NCI-H2196 treated with DMSO at 0.1 percent for 48 hours (cell line): ENCODE results near the gene CLCNKB.
A peak's percentile ranks its signal among the peaks of the same experiment; 100 is the strongest.
"Not testable (repeated sequence)": the region's sequence is repeated elsewhere in the genome, so short reads cannot be mapped to it uniquely, and the experiment has no call there.

Source experiments
- DNase-seq: peaks from one replicate; lab custom pipeline; 2025; ENCODE audit not compliant: unreplicated experiment; lab: John Stamatoyannopoulos, UW

Gene CLCNKB

GRCh38 chr1:16043521-16043920 lies at the start of gene CLCNKB:
Gene CLCNKB, plus strand, starts transcription at chr1:16043782. Its CDS starts 711 bp downstream, at chr1:16044493.
- DNase-seq = no peak

GRCh38 chr1:15994081-15994480 lies 49.5 kb upstream of the CLCNKB start:
- DNase-seq = no peak

DNA sequence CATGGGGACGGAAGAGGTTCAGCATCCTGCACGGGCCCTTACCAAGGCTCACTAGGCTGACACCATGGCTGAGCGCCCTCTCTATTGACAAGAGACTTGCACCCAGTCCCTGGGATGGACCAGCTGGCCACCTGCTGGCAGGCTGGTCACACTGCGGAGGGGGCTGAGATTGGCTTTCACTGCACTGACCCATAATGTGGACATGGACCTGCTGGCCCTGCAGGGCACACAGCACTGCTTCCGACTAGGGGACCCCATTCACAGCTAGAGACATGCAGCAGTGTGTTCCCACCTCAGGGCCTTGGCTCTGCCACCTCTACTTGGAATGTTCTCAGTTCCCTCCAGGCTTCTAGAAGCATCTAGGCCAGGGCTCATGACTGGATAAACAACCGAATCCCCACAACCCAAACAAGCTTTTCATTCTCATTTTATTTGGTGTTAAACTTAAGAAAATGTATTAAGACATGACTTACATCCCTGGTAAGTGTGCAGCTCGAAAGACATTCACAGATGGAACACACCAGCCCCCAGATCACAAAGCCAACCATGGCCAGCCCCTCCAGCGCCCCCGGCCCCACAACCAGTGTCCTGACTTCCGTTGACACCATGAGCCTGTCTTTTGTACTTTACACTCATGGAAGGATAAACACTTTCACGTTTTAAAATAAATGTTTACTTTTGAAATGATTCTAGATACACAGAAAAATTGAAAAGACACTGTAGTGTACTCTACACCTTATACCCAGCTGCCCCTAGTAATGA lies 48.8 kb upstream of the CLCNKB start:
- peak; percentile 45 for DNase-seq

GRCh38 chr1:15997076-15997585 lies 46.5 kb upstream of the CLCNKB start:
- DNase-seq = no peak

DNA sequence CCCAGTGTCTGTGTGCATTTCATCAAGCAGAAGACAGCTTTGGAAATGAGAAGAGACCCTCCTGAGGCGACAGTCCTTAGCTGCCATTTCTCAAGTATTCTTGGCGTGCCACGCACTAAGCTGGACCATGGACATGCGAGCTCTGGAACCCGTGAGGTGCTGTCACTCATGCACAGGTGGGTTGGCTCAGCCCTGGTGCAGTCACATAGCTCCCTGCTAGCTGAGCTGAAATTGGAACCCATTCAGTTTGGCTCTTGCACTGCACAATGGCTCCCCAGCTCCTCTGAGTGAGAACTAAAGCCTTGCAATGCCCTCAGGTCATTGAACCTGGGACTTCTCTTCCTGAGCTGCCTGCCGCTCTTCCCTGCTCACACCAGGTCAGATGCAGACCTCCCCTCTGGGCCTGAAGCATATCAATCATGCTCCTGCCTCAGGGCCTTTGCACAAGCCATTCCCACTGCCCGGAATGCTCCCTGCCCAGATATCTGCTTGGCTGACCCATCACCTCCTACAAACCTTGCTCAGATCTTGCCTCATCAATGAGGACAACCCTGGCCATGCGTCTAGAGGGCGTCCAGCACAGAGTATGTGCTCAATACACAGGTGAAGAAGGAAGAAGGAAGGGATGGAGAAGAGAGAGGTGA lies 45.8 kb upstream of the CLCNKB start:
- no peak for DNase-seq

DNA sequence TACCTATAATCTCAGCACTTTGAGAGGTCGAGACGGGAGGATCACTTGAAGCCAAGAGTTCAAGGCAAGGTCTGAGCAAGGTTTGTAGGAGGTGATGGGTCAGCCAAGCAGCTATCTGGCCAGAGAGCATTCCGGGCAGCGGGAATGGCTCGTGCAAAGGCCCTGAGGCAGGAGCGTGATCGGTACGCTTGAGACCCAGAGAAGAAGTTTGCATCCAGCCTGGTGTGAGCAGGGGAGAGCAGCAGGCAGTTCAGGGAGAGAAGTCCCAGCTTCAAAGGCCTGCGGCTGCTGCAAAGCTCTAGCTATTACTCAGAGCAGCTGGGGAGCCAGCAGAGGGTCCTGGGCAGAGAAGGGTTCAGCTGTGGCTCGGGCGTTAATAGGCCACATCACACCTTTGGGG lies 44.7 kb upstream of the CLCNKB start:
- DNase-seq = no peak

- DNase-seq = not testable (repeated sequence)
These were observed 42.3 kb upstream of the CLCNKB start for GRCh38 chr1:16001274-16001673.

GRCh38 chr1:16005597-16005996 lies 38.0 kb upstream of the CLCNKB start:
- no peak for DNase-seq

- DNase-seq = no peak
These were observed 37.6 kb upstream of the CLCNKB start for GRCh38 chr1:16006010-16006409.

GRCh38 chr1:16006552-16007485 lies 36.8 kb upstream of the CLCNKB start:
- DNase-seq = no peak

GRCh38 chr1:16007671-16008341 lies 35.8 kb upstream of the CLCNKB start:
- no peak for DNase-seq

DNA sequence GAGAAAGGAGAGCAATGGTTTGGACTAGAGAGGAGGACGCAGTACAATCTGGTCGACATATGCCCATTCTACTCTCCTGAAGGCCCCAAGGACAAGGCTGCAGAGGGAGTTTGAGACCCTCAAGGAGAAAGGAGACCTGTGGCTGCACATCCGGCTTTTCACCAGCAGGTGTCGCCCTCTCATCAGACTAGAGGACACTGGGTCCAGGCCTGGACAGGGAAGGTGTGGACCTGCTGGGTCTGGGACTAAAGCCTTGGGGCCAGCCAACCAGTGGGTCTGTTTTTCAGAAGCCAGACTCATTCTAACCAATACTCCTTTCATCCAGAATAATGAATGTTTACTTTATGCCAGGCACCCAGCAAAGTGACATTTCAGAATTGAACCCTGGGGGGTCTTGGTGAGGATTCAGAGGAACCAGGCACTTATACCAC lies 34.5 kb upstream of the CLCNKB start:
- DNase-seq = peak; percentile 57

DNA sequence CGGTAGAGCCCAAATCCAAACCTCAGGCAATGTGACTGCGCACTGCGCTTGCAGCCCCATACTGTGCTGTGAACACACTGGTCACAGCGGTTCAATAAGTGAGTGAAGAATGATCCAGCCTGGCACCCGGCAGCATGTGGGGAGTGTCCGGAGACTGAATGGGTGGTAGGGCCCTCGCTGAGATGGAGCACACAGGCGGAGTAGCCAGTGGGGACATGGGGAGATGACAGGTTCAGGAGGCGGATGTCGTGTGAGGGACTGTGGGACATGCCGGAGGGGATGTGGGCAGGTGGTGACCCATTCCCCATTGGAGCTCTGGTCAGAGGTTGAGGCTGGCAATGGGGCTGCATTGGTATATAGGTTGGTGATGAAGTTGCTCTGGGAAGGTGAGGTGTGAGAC lies 33.9 kb upstream of the CLCNKB start:
- no peak for DNase-seq

DNA sequence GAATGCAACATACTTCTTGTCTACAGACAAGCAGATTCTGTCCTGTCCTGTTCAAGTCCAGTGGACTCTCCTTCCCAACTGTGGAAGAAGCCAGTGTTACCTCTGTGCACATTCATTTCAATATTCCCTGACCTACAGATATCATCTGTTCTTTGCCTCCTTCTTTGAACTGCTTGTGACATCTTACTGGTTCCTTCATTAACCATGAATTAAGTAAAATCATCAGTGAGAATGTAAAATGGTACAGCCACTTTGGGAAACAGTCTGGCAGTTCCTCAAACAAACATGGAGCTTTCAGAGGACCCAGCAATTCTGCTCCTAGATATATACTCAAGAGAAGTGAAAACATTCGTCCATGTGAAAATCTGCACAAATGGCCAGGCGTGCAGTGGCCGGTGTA lies 32.7 kb upstream of the CLCNKB start:
- no peak for DNase-seq

DNA sequence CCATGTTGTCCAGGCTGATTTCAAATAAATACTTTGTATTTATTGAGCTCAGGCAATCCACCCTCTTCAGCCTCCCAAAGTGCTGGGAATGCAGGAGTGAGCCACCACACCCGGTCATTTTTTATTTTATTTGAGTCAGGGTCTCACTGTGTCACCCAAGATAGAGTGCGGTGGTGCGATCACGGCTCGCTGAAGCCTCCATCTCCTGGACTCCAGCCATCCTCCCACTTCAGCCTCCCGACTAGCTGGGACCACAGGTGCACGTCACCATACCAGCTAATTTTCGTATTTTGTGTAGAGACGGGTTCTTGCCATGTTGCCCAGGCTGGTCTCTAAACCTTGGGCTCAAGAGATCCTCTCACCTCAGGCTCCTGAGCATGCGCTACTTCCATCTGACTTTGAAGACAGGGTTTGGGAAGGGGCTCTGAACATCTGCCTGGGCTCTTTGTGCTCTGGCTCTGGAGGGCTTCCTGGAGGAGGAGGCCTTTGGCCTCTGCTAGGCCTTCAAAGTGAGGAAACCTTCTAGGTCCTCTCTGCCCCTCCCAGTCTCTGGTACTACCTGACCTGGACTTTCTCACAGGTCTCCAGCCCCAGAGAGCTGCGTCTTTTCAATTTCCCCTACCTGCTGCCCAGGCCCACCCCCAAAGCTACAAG lies 31.5 kb upstream of the CLCNKB start:
- DNase-seq = no peak

DNA sequence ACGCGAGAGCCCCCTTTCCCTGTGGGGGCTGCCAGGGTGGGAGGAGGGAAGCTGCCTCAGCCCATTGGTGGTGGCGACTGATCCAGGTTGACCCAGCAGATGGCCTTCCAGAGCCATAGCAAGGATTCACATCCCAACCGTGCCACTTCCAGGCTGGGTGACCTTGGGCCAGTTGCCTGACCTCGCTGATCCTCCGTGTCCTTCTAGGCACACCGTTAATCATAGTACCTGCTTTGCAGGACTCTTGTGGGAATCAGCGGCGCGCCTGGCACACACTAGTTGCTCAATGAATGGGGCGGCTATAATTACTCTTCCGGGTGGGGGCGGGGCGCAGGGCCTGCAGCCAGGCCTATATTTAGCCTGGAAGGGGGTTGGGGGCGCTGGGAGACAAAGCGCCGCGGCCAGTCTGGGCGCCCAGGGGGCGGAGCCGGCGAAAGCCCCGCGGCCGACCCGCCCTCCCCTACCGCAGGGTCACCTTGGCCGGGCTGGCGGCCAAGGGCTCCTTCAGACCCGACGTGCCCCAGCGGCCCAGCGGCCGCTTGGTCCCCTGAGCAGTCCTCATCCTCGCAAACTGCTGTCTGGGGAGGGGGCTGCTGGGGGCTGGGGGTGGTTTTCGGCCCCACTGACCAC lies 30.9 kb upstream of the CLCNKB start:
- DNase-seq = peak; percentile 65

DNA sequence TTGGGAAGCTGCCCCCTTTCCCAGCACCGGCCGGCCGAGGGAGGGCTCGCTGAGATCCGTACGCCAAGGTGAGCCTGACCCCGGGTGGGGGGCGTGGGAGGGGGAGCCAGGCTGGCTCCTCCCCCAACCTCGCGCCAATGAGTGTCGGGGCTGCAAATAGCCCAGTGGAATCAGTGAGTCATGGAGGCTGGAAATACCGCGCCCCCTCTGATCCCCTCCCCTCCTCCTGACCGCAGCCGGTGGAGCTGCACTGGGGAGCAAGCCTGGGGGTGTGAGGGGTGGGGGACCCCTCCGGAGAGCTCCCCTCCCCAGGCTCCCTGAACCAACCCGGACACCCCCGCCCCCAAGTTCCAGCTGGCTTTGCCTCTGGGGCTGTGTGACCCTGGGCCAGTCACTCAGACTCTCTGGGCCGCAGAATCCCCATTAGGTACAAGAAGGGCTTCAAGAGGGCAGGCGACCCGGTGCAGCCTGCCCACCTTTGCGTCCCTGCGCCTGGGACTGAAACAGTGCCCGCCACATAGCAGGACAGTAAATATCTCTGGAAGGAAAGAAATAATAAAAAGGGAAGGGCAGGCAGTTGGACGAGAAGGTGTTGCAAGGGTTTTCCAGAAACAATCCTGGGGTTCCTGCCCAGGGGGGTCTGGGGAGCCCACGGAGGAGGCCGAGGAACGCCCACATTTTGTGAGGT lies 30.2 kb upstream of the CLCNKB start:
- DNase-seq = no peak

DNA sequence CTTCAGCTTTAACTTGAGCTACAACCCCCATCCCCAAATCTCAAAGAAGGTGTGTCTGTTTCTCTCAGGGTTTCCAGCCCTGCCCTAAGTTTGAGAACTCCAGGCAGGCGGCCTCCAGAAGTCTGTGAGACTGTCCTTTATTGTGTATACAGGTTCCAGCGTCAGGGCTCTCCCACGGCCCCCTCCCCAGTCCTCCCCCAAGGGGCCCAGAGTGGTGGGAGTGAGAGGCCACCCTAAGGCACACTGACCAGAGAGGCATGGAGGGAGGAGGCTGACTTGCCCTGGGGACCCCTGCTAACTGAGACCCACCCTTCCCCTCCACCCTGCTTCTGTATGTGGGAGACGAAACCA lies 29.7 kb upstream of the CLCNKB start:
- no peak for DNase-seq
